ENCODE results near the gene SCN4B.
"Not testable (repeated sequence)": the region's sequence is repeated elsewhere in the genome, so short reads cannot be mapped to it uniquely, and the experiment has no call there.

The SCN4B gene, protein sequence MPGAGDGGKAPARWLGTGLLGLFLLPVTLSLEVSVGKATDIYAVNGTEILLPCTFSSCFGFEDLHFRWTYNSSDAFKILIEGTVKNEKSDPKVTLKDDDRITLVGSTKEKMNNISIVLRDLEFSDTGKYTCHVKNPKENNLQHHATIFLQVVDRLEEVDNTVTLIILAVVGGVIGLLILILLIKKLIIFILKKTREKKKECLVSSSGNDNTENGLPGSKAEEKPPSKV

DNA sequence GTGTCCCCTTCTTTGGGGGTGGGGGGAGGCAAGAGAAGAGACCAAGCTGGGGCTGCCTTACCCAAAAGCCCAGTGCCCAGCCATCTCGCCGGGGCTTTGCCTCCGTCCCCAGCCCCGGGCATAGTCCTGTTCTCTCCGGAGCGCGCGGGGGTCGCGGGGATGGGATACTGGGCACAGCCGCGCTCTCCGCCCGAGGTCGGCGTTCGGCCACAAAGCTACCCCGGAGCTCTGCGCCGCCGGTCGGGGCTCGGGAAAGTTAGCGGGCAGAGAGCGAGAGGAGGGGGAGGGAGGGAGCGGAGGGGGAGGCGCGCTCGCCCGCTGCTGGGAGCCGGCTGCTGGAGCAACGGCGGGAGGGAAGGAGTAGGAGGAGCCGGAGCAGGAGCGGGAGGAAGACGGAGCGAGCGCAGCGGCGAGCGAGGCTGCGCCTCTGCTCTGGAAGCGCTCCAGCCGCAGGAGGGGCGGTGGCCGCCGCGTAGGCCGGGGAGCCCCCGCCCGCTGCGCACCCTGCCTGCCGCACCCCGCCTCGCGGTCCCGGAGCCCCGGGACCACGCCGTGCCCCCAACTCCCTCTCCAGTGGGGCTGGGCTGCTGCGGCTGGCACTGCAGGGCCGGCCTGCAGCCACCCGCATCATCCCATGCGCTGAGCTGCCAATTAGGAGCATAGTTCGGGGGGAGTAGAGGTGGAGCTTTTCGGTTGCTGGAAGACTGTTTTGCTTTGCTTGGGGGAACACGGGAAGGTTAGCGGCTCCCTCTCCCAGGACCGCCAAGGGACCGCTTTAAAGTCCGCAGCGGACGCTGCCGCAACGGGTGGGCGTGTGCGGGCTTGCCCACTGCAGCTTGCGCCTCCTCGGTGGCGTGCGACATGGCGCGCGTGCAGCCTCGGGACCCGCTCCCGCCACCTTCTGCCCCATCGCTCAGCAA, at the start of gene SCN4B:
SCN4B (minus strand) TSS at position 272 of the 920 bp plus-strand sequence; CDS start at position 122, 150 bp downstream.
- Histone ChIP-seq H3K27ac (ENCODE audit: low read depth, low read length) (no peak within 1 kb of the TSS), H2AFZ (ENCODE audit: low read length, unreplicated experiment) (peak within 1 kb of the TSS; percentile 90), H3K4me1 (ENCODE audit: control insufficient read depth, insufficient read depth, low read length, unreplicated experiment) (no peaks in the 10 kb centered on the region), H3K27me3 (ENCODE audit: insufficient read depth, low read length) (peaks cover 99% of the 10 kb centered on the region), H3K4me3 (ENCODE audit: low read depth, low read length) (peak within 1 kb of the TSS; percentile 77), H3K36me3 (ENCODE audit: insufficient read depth, low read length) (no peaks in the 10 kb centered on the region), H3K79me2 (ENCODE audit: control insufficient read depth, insufficient read depth, low read length, unreplicated experiment) (no peaks in the 10 kb centered on the region)

DNA sequence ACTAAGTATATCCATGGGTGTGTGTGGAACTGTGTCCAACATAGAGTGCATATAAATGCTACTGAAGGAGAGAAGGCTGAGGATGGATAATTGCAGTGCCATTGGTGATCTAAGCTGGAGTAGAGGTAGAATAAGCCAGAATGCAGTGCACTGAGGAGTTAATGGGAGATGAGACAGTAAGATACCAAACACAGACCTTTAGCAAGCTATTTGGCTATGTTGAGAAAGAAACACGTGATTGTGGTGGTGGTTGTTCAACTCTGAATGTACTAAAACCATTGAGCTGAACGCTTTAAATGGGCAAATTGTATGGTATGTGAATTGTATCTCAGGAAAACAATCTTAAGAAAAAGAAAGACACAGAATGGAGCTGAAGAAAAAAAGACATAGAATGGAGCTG, 49.3 kb upstream of the SCN4B start:
- Histone ChIP-seq H3K27ac (ENCODE audit: low read depth, low read length) (no peak overlapping the region), H3K79me2 (ENCODE audit: control insufficient read depth, insufficient read depth, low read length, unreplicated experiment) (no peaks in the 10 kb centered on the region), H3K36me3 (ENCODE audit: insufficient read depth, low read length) (no peaks in the 10 kb centered on the region), H3K4me3 (ENCODE audit: low read depth, low read length) (no peak overlapping the region), H3K27me3 (ENCODE audit: insufficient read depth, low read length) (peaks cover 66% of the 10 kb centered on the region), H3K4me1 (ENCODE audit: control insufficient read depth, insufficient read depth, low read length, unreplicated experiment) (no peaks in the 10 kb centered on the region), H2AFZ (ENCODE audit: low read length, unreplicated experiment) (no peak overlapping the region)

DNA sequence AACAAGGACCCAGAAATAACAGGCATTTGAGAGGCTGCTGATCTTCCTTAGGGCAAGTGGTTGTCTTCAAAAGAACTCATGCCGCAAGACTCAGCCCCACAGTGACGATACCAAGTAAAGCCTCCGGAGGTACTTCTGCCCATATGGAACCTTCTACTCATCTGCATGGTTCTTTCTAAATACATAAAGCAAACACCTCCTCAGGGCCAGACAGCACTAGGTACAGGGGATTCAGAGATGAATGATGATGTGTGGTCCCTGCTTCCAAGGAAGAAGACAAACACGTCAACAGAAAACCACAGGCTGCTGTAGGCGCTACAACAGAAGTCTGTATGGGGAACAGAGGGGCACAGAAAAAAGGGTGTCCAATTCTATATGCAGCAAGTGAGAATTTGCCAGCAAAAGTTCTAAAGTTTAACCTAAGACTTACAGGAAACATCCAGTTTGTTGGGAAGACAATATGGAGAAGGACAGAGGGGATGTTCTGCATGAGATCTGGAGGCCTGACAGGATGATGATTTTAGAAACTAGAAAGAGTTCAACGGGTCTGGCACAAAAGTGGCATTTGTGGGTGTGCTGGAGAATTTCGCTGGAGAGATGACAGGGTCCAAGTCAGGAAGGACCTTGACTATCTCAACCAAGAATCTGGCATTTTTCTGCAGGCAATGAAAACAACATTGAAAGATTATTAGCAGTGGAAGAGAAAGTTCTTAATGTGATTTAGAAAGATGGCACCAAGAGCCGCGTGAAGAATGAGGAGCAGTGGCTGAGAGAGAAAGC, 48.5 kb upstream of the SCN4B start:
- H3K79me2 ChIP-seq (ENCODE audit: control insufficient read depth, insufficient read depth, low read length, unreplicated experiment) = no peaks in the 10 kb centered on the region
- H3K4me3 ChIP-seq (ENCODE audit: low read depth, low read length) = no peak overlapping the region
- no peaks in the 10 kb centered on the region for H3K36me3 ChIP-seq (ENCODE audit: insufficient read depth, low read length)
- peaks cover 59% of the 10 kb centered on the region for H3K27me3 ChIP-seq (ENCODE audit: insufficient read depth, low read length)
- no peak overlapping the region for H2AFZ ChIP-seq (ENCODE audit: low read length, unreplicated experiment)
- H3K27ac ChIP-seq (ENCODE audit: low read depth, low read length) = no peak overlapping the region
- H3K4me1 ChIP-seq (ENCODE audit: control insufficient read depth, insufficient read depth, low read length, unreplicated experiment) = no peaks in the 10 kb centered on the region

DNA sequence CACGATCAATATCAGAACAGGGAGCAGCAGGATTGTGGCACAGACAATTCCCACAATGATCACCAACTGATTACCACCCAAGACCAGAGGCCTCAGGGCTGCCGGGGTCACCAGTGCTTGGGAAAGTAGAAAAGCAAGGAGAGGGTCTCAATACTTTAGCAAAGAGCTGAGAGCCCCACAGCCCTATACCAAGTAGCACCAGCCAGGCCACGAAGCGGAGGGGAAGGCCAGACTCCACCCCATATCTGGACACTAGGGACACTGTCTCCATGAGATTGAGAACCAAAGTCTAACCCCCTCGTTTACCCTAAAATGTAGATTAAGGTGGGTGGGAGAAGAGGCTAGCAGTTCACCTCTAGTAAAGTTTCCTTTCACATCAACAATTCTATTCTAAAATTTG, 47.9 kb upstream of the SCN4B start:
- H2AFZ ChIP-seq (ENCODE audit: low read length, unreplicated experiment) = no peak overlapping the region
- no peak overlapping the region for H3K4me3 ChIP-seq (ENCODE audit: low read depth, low read length)
- H3K27me3 ChIP-seq (ENCODE audit: insufficient read depth, low read length) = peaks cover 53% of the 10 kb centered on the region
- H3K27ac ChIP-seq (ENCODE audit: low read depth, low read length) = no peak overlapping the region
- no peaks in the 10 kb centered on the region for H3K36me3 ChIP-seq (ENCODE audit: insufficient read depth, low read length)
- H3K4me1 ChIP-seq (ENCODE audit: control insufficient read depth, insufficient read depth, low read length, unreplicated experiment) = no peaks in the 10 kb centered on the region
- no peaks in the 10 kb centered on the region for H3K79me2 ChIP-seq (ENCODE audit: control insufficient read depth, insufficient read depth, low read length, unreplicated experiment)

DNA sequence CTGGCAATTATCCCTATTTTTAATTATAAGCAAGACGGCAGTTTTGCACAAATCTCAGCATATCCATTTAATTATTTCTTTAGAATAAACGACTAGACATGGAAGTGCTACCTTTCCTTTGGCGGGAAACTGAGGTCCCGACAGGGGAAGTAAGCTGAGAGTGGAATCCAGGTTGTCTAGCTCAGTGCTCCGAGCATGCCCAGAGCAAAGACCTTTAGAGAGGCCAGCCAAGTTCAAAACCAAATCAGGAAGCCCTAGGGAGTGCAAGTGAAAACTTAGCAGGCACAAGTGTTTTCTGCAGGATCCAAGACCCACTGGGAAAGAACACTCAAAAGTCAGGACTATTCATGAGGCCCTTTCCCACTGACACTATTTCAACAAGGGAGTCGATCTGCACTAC, 46.5 kb upstream of the SCN4B start:
- H3K4me3 ChIP-seq (ENCODE audit: low read depth, low read length) = no peak overlapping the region
- no peak overlapping the region for H2AFZ ChIP-seq (ENCODE audit: low read length, unreplicated experiment)
- no peak overlapping the region for H3K27ac ChIP-seq (ENCODE audit: low read depth, low read length)
- H3K79me2 ChIP-seq (ENCODE audit: control insufficient read depth, insufficient read depth, low read length, unreplicated experiment) = no peaks in the 10 kb centered on the region
- peaks cover 39% of the 10 kb centered on the region for H3K27me3 ChIP-seq (ENCODE audit: insufficient read depth, low read length)
- no peaks in the 10 kb centered on the region for H3K36me3 ChIP-seq (ENCODE audit: insufficient read depth, low read length)
- no peaks in the 10 kb centered on the region for H3K4me1 ChIP-seq (ENCODE audit: control insufficient read depth, insufficient read depth, low read length, unreplicated experiment)

DNA sequence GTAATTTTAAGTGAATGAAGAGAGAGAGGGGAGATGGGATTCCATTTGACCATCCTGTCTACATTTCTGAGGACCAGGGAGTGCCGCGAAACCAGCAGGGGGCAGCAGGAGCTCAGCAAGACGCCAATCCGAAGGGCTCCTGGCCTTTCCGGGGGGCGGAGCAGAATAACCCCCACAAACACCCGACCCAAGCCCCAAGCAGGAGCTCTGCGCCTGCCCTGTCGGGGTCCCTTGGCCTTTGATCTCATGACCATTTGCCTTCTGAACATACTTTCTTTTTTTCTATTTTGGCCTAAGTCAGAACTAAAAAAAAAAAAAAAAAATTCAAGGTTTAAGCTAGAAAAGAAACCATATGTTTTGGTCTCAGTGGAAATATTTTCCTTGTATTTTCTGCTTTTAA, 45.7 kb upstream of the SCN4B start:
- Histone ChIP-seq H3K4me1 (ENCODE audit: control insufficient read depth, insufficient read depth, low read length, unreplicated experiment) (no peaks in the 10 kb centered on the region), H3K4me3 (ENCODE audit: low read depth, low read length) (0 out of 2 replicates have a peak overlapping the region, but pooled peaks have one; percentile 36), H3K27ac (ENCODE audit: low read depth, low read length) (no peak overlapping the region), H3K36me3 (ENCODE audit: insufficient read depth, low read length) (no peaks in the 10 kb centered on the region), H3K79me2 (ENCODE audit: control insufficient read depth, insufficient read depth, low read length, unreplicated experiment) (no peaks in the 10 kb centered on the region), H3K27me3 (ENCODE audit: insufficient read depth, low read length) (peaks cover 32% of the 10 kb centered on the region), H2AFZ (ENCODE audit: low read length, unreplicated experiment) (no peak overlapping the region)

DNA sequence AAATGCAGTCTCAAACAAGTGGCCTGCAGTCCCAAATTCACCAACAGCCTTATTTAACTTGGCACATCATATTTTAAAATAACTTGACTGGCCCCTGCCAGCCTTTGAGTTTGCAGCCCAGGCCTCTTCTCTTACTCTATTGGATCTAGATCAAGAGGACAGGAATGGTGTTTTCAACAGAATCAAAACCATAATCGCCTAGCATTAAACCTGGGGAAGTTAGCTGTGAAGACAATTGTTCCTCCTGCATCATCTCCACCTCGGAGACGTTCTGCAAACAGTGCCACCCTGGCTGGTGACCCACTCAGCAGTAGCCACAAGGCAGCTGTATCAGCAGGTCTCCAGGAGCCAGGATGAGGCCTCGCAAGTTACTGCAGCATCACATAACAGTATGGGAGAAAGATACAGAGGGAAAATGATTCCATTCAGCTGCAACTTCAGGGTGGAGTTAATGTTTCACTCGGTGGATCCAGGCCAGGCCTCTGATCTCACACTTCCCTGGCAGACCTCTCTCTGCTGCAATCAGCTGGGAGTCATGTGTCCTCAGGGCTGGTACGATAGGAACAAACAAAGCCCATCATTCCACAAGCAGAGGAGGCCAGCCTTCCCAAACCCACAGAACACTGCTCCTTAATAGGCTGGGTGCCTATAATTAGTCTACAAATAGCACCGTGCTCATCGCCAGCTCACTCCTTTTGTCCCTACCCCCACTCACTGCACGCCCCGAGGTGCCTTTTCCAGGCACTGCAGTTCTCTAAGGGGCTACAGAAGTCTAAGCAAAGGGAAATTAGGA, 42.4 kb upstream of the SCN4B start:
- no peaks in the 10 kb centered on the region for H3K79me2 ChIP-seq (ENCODE audit: control insufficient read depth, insufficient read depth, low read length, unreplicated experiment)
- H3K27me3 ChIP-seq (ENCODE audit: insufficient read depth, low read length) = peaks cover 8% of the 10 kb centered on the region
- H3K36me3 ChIP-seq (ENCODE audit: insufficient read depth, low read length) = no peaks in the 10 kb centered on the region
- no peaks in the 10 kb centered on the region for H3K4me1 ChIP-seq (ENCODE audit: control insufficient read depth, insufficient read depth, low read length, unreplicated experiment)
- H3K27ac ChIP-seq (ENCODE audit: low read depth, low read length) = no peak overlapping the region
- no peak overlapping the region for H2AFZ ChIP-seq (ENCODE audit: low read length, unreplicated experiment)
- no peak overlapping the region for H3K4me3 ChIP-seq (ENCODE audit: low read depth, low read length)

DNA sequence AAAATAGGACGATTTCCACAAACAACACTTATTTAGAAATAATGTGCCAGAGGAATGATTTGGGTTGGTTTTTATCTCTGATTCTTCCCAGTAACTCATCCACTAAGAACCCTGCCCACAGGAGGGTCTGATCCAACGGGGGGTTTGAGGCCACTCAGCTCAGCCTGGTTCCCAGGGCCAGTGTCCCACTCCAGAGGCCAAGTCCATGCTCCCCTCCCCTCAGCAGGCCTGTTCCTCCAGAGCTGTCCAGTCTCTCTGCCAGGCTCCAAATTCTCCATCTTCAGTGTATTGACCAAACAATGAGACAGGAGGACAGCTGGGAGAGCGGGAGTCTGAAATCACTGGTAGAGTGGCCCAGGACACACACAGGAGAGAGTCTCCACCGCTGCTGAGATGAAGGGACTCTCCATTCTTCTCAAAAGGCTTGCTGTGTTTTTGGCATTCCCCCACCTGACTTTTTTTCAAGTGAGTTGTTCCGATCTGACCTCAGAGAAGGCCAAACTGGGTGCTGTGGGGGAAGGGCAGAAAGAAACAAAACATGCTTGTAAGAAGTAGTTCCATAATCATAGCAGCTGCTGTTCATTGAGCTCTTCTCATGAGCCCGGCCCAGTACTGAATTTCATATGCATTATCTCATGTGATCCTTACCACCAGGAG, 41.4 kb upstream of the SCN4B start:
- no peaks in the 10 kb centered on the region for H3K36me3 ChIP-seq (ENCODE audit: insufficient read depth, low read length)
- no peak overlapping the region for H2AFZ ChIP-seq (ENCODE audit: low read length, unreplicated experiment)
- H3K79me2 ChIP-seq (ENCODE audit: control insufficient read depth, insufficient read depth, low read length, unreplicated experiment) = no peaks in the 10 kb centered on the region
- no peak overlapping the region for H3K27ac ChIP-seq (ENCODE audit: low read depth, low read length)
- H3K27me3 ChIP-seq (ENCODE audit: insufficient read depth, low read length) = peaks cover 17% of the 10 kb centered on the region
- H3K4me3 ChIP-seq (ENCODE audit: low read depth, low read length) = no peak overlapping the region
- no peaks in the 10 kb centered on the region for H3K4me1 ChIP-seq (ENCODE audit: control insufficient read depth, insufficient read depth, low read length, unreplicated experiment)

DNA sequence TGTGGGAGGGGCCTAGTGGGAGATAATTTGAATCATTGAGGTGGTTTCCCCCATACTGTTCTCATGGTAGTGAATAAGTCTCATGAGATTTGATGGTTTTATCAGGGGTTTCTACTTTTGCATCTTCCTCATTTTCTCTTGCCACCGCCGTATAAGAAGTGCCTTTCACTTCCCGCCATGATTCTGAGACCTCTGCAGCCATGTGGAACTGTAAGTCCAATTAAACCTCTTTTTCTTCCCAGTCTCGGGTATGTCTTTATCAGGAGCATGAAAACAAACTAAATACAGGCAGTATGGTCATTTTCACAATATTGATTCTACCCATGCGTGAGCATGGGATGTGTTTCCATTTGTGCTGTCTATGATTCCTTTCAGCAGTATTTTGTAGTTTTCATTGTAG, 40.2 kb upstream of the SCN4B start:
- H3K27ac ChIP-seq (ENCODE audit: low read depth, low read length) = not testable (repeated sequence)

More for the DNA sequence above, 40.2 kb upstream of the SCN4B start:
- not testable (repeated sequence) for H3K4me1 ChIP-seq (ENCODE audit: control insufficient read depth, insufficient read depth, low read length, unreplicated experiment); H3K4me3 ChIP-seq (ENCODE audit: low read depth, low read length); H3K79me2 ChIP-seq (ENCODE audit: control insufficient read depth, insufficient read depth, low read length, unreplicated experiment); H3K36me3 ChIP-seq (ENCODE audit: insufficient read depth, low read length); H2AFZ ChIP-seq (ENCODE audit: low read length, unreplicated experiment)
- peaks cover 17% of the 10 kb centered on the region for H3K27me3 ChIP-seq (ENCODE audit: insufficient read depth, low read length)

All from ACC112 (cell line).